Measurements from ENCODE around the gene TMEM117. TPM values are rescaled to one million over a fixed set of nuclear protein-coding genes. Genes with fewer than 3 reads are reported as not detected.

The TMEM117 gene
- total RNA-seq, 1 experiment from 2014 or later: 1.1 TPM

DNA sequence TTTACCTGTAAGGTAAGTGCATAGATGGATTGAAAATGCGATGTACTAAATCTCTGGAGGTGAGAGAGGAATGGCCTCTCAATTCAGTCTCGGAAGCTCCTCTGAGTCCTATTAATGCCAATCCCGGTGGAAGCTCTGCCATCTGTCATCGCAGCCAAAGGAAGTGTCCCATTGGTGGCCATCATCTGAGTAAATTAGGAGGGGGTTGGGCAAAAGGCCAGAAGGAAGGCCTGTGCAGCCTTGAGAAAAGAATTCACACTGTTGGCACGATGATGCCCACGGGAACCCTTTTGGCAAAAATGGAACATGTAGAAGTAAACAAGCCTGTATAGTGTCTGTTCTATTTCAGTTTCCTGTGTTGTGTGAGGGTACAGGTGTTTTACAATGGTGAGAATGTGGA lies 545.5 kb downstream of the TMEM117 start:
- DNase-seq: no peak
- TF ChIP-seq, protein P1, sequence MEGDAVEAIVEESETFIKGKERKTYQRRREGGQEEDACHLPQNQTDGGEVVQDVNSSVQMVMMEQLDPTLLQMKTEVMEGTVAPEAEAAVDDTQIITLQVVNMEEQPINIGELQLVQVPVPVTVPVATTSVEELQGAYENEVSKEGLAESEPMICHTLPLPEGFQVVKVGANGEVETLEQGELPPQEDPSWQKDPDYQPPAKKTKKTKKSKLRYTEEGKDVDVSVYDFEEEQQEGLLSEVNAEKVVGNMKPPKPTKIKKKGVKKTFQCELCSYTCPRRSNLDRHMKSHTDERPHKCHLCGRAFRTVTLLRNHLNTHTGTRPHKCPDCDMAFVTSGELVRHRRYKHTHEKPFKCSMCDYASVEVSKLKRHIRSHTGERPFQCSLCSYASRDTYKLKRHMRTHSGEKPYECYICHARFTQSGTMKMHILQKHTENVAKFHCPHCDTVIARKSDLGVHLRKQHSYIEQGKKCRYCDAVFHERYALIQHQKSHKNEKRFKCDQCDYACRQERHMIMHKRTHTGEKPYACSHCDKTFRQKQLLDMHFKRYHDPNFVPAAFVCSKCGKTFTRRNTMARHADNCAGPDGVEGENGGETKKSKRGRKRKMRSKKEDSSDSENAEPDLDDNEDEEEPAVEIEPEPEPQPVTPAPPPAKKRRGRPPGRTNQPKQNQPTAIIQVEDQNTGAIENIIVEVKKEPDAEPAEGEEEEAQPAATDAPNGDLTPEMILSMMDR (IDR thresholded peaks at IDR 0.05; ENCODE audit: unreplicated experiment): no peak
- Mint-ChIP-seq H3K4me1 (ENCODE audit: low read depth, unreplicated experiment) (no peaks in the 10 kb centered on the region), H3K4me3 (ENCODE audit: low read depth, unreplicated experiment) (no peak overlapping the region), H3K9me3 (ENCODE audit: low read depth, unreplicated experiment) (no peaks in the 10 kb centered on the region), H3K27me3 (ENCODE audit: unreplicated experiment) (no peaks in the 10 kb centered on the region), H3K36me3 (ENCODE audit: insufficient read depth, unreplicated experiment) (no peaks in the 10 kb centered on the region), H3K27ac (ENCODE audit: unreplicated experiment) (no peak overlapping the region)
- CTCF ChIA-PET: no interaction called here
- intact Hi-C loops (cut with micrococcal nuclease; ENCODE audit: unreplicated experiment): no loop called here
- BruUV-seq (replicated peaks): no TSS peak

GRCh38 chr12:44384136-44384535 lies 548.3 kb downstream of the TMEM117 start:
- Mint-ChIP-seq H3K4me1 (ENCODE audit: low read depth, unreplicated experiment) (no peaks in the 10 kb centered on the region), H3K27me3 (ENCODE audit: unreplicated experiment) (no peaks in the 10 kb centered on the region), H3K4me3 (ENCODE audit: low read depth, unreplicated experiment) (no peak overlapping the region), H3K36me3 (ENCODE audit: insufficient read depth, unreplicated experiment) (no peaks in the 10 kb centered on the region), H3K27ac (ENCODE audit: unreplicated experiment) (no peak overlapping the region), H3K9me3 (ENCODE audit: low read depth, unreplicated experiment) (no peaks in the 10 kb centered on the region)
- DNase-seq: no peak
- CTCF ChIA-PET: no interaction called here
- TF ChIP-seq, protein P1 (IDR thresholded peaks at IDR 0.05; ENCODE audit: unreplicated experiment): no peak
- intact Hi-C loops (cut with micrococcal nuclease; ENCODE audit: unreplicated experiment): no loop called here
- no TSS peak for BruUV-seq (replicated peaks)

GRCh38 chr12:44385964-44386363 lies 550.1 kb downstream of the TMEM117 start:
- BruUV-seq (replicated peaks): no TSS peak
- Mint-ChIP-seq H3K4me3 (ENCODE audit: low read depth, unreplicated experiment) (no peak overlapping the region), H3K9me3 (ENCODE audit: low read depth, unreplicated experiment) (no peaks in the 10 kb centered on the region), H3K4me1 (ENCODE audit: low read depth, unreplicated experiment) (no peaks in the 10 kb centered on the region), H3K36me3 (ENCODE audit: insufficient read depth, unreplicated experiment) (no peaks in the 10 kb centered on the region), H3K27ac (ENCODE audit: unreplicated experiment) (no peak overlapping the region), H3K27me3 (ENCODE audit: unreplicated experiment) (no peaks in the 10 kb centered on the region)
- no peak for DNase-seq
- intact Hi-C loops (cut with micrococcal nuclease; ENCODE audit: unreplicated experiment): no loop called here
- TF ChIP-seq, protein P1 (IDR thresholded peaks at IDR 0.05; ENCODE audit: unreplicated experiment): no peak
- CTCF ChIA-PET: no interaction called here

- H3K27ac Mint-ChIP-seq (ENCODE audit: unreplicated experiment): no peak overlapping the region
Observed at GRCh38 chr12:44387581-44387980, 551.7 kb downstream of the TMEM117 start.

More at GRCh38 chr12:44387581-44387980, 551.7 kb downstream of the TMEM117 start:
- DNase-seq: no peak
- Mint-ChIP-seq H3K9me3 (ENCODE audit: low read depth, unreplicated experiment) (no peaks in the 10 kb centered on the region), H3K36me3 (ENCODE audit: insufficient read depth, unreplicated experiment) (no peaks in the 10 kb centered on the region), H3K4me1 (ENCODE audit: low read depth, unreplicated experiment) (no peaks in the 10 kb centered on the region), H3K4me3 (ENCODE audit: low read depth, unreplicated experiment) (no peak overlapping the region), H3K27me3 (ENCODE audit: unreplicated experiment) (no peaks in the 10 kb centered on the region)
- no TSS peak for BruUV-seq (replicated peaks)
- TF ChIP-seq, protein P1 (IDR thresholded peaks at IDR 0.05; ENCODE audit: unreplicated experiment): no peak
- CTCF ChIA-PET: no interaction called here
- intact Hi-C loops (cut with micrococcal nuclease; ENCODE audit: unreplicated experiment): no loop called here
